ENCODE measurements around the gene DDX25. TPM values are rescaled to one million over a fixed set of nuclear protein-coding genes. Genes with fewer than 3 reads are reported as not detected.

Gene DDX25
- total and polyA plus RNA-seq, 10 donors: 0.11 to 1.8 (median 0.34) TPM; not detected in 2

- Histone ChIP-seq H3K27ac (no peak overlapping the region), H3K4me3 (no peak overlapping the region), H3K27me3 (replicated peaks in 1 of 7) (peaks cover 0 to 6% (median 0%) of the 10 kb centered on the region in 7 donors), H3K36me3 (no peaks in the 10 kb centered on the region), H3K9me3 (peaks cover 0 to 24% (median 14%) of the 10 kb centered on the region in 8 donors), H3K4me1 (no peaks in the 10 kb centered on the region)
- WGBS, 5 donors: 78 to 88% (median 82%) methylated on average over 6 of the region's 6 CpGs
- TF ChIP-seq CTCF (IDR thresholded peaks at IDR 0.05 in 8 of 11, conservative IDR thresholded peaks at IDR 0.05 in 3 of 11) (no peak), POLR2A (IDR thresholded peaks at IDR 0.05) (no peak), POLR2AphosphoS5 (IDR thresholded peaks at IDR 0.05) (no peak)
- DNase-seq: no peak
- intact Hi-C loops (cut with DNase I; ENCODE audit: low total_unique reads): no loop called here
These were observed 56.5 kb downstream of the DDX25 start for GRCh38 chr11:125960771-125961170.

- WGBS, 5 donors: 89 to 96% (median 93%) methylated on average over 4 of the region's 4 CpGs
- H3K36me3 ChIP-seq: no peaks in the 10 kb centered on the region
- DNase-seq: no peak
- H3K9me3 ChIP-seq: peaks cover 0 to 14% (median 9%) of the 10 kb centered on the region in 8 donors
- peaks cover 0 to 12% (median 0%) of the 10 kb centered on the region in 7 donors for H3K27me3 ChIP-seq (replicated peaks in 1 of 7)
- H3K27ac ChIP-seq: no peak overlapping the region
- H3K4me1 ChIP-seq: no peaks in the 10 kb centered on the region
- no peak overlapping the region for H3K4me3 ChIP-seq
- intact Hi-C loops (cut with DNase I; ENCODE audit: low total_unique reads): no loop called here
- TF ChIP-seq POLR2A (IDR thresholded peaks at IDR 0.05) (no peak), CTCF (IDR thresholded peaks at IDR 0.05 in 8 of 11, conservative IDR thresholded peaks at IDR 0.05 in 3 of 11) (no peak), POLR2AphosphoS5 (IDR thresholded peaks at IDR 0.05) (no peak)
These were observed 63.2 kb downstream of the DDX25 start for GRCh38 chr11:125967515-125967914.

- H3K4me3 ChIP-seq: no peak overlapping the region
- H3K27me3 ChIP-seq (replicated peaks in 1 of 7): peaks cover 0 to 12% (median 0%) of the 10 kb centered on the region in 7 donors
- peaks cover 0 to 6% (median under 1%) of the 10 kb centered on the region in 8 donors for H3K9me3 ChIP-seq
- intact Hi-C loops (cut with DNase I; ENCODE audit: low total_unique reads): no loop called here
- H3K36me3 ChIP-seq: no peaks in the 10 kb centered on the region
- no peaks in the 10 kb centered on the region for H3K4me1 ChIP-seq
- H3K27ac ChIP-seq: no peak overlapping the region
- WGBS, 5 donors: 32 to 47% (median 40%) methylated on average over 7 of the region's 7 CpGs
- TF ChIP-seq POLR2AphosphoS5 (IDR thresholded peaks at IDR 0.05): no peak
- no peak for TF ChIP-seq POLR2A (IDR thresholded peaks at IDR 0.05)
- TF ChIP-seq CTCF (IDR thresholded peaks at IDR 0.05 in 8 of 11, conservative IDR thresholded peaks at IDR 0.05 in 3 of 11): no peak
- no peak for DNase-seq
These were observed 64.0 kb downstream of the DDX25 start for GRCh38 chr11:125968354-125968753.

GRCh38 chr11:125971618-125972017 is 67.3 kb downstream of the DDX25 start:
- WGBS, 5 donors: 63 to 77% (median 72%) methylated on average over 6 of the region's 6 CpGs

More at GRCh38 chr11:125971618-125972017, 67.3 kb downstream of the DDX25 start:
- H3K27me3 ChIP-seq (replicated peaks in 1 of 7): peaks cover 0 to 6% (median 0%) of the 10 kb centered on the region in 7 donors
- H3K4me3 ChIP-seq: no peak overlapping the region
- intact Hi-C loops (cut with DNase I; ENCODE audit: low total_unique reads): no loop called here
- no peak for TF ChIP-seq CTCF (IDR thresholded peaks at IDR 0.05 in 8 of 11, conservative IDR thresholded peaks at IDR 0.05 in 3 of 11)
- no peak for TF ChIP-seq POLR2AphosphoS5 (IDR thresholded peaks at IDR 0.05)
- no peak for TF ChIP-seq POLR2A (IDR thresholded peaks at IDR 0.05)
- H3K9me3 ChIP-seq: no peaks in the 10 kb centered on the region
- no peaks in the 10 kb centered on the region for H3K4me1 ChIP-seq
- H3K27ac ChIP-seq: no peak overlapping the region
- no peaks in the 10 kb centered on the region for H3K36me3 ChIP-seq
- DNase-seq: no peak
